H9 (cell line): ENCODE measurements around the gene KCNH4. TPM values are rescaled to one million over a fixed set of nuclear protein-coding genes. Genes with fewer than 3 reads are reported as not detected.

ENCODE experiments used
- DNase-seq: peaks from one replicate; pipeline ENCODE4 v3.0.0-alpha.2; 2017
- H2AFZ ChIP-seq: one replicate; pipeline ENCODE4 v1.6.1; 2013; ENCODE audit warnings: mild to moderate bottlenecking, low read length, control low read depth, moderate library complexity
- H2AK5ac ChIP-seq: 2 replicates; pipeline ENCODE4 v1.6.1; 2013; ENCODE audit warnings: low read length, control low read depth, mixed read lengths; ENCODE audit not compliant: insufficient read length
- H2BK120ac ChIP-seq: one replicate; pipeline ENCODE4 v1.6.1; 2013; ENCODE audit warnings: low read depth, mild to moderate bottlenecking, low read length, control low read depth, inconsistent platforms; ENCODE audit not compliant: poor library complexity, severe bottlenecking
- H2BK12ac ChIP-seq: 2 replicates; pipeline ENCODE4 v1.6.1; 2013; ENCODE audit warnings: low read length, control low read depth, mixed read lengths, low read depth; ENCODE audit not compliant: insufficient read length
- H2BK15ac ChIP-seq: 2 replicates; pipeline ENCODE4 v1.6.1; 2013; ENCODE audit warnings: low read depth, low read length, control low read depth
- H2BK20ac ChIP-seq: one replicate; pipeline ENCODE4 v1.6.1; 2013; ENCODE audit warnings: low read depth, mild to moderate bottlenecking, low read length, control low read depth, inconsistent platforms; ENCODE audit not compliant: poor library complexity, severe bottlenecking
- H2BK5ac ChIP-seq: 2 replicates; pipeline ENCODE4 v1.6.1; 2013; ENCODE audit warnings: low read length, control low read depth, mixed read lengths; ENCODE audit not compliant: insufficient read length
- H3K14ac ChIP-seq: 2 replicates; pipeline ENCODE4 v1.6.1; 2013; ENCODE audit warnings: low read length, control low read depth; ENCODE audit not compliant: insufficient read depth
- H3K18ac ChIP-seq: 2 replicates; pipeline ENCODE4 v1.6.1; 2013; ENCODE audit warnings: low read depth, mild to moderate bottlenecking, mixed read lengths, low read length, control low read depth; ENCODE audit not compliant: insufficient read length
- H3K23ac ChIP-seq: 2 replicates; pipeline ENCODE4 v1.6.1; 2013; ENCODE audit warnings: low read length, control low read depth, mixed read lengths, low read depth; ENCODE audit not compliant: insufficient read length
- H3K23me2 ChIP-seq: 2 replicates; pipeline ENCODE4 v1.6.1; 2013; ENCODE audit warnings: low read depth, mild to moderate bottlenecking, mixed read lengths, low read length, control low read depth; ENCODE audit not compliant: insufficient read length, poor library complexity, severe bottlenecking
- H3K27ac ChIP-seq: 2 replicates; pipeline ENCODE4 v1.5.1; 2013; ENCODE audit warnings: low read length, control low read depth, mixed read lengths, low read depth; ENCODE audit not compliant: insufficient read length
- H3K27me3 ChIP-seq: 2 replicates; pipeline ENCODE4 v1.6.1; 2013; ENCODE audit warnings: low read length, control low read depth, inconsistent platforms; ENCODE audit not compliant: insufficient read depth
- H3K4ac ChIP-seq: 2 replicates; pipeline ENCODE4 v1.6.1; 2013; ENCODE audit warnings: low read depth, mild to moderate bottlenecking, control low read depth, inconsistent platforms, low read length, moderate library complexity
- H3K4me1 ChIP-seq: 2 replicates; pipeline ENCODE4 v1.6.1; 2013; ENCODE audit warnings: low read length, control low read depth, inconsistent platforms; ENCODE audit not compliant: insufficient read depth
- H3K4me2 ChIP-seq: 2 replicates; pipeline ENCODE4 v1.6.1; 2013; ENCODE audit warnings: low read length, control low read depth, mixed read lengths; ENCODE audit not compliant: insufficient read length, insufficient read depth
- H3K56ac ChIP-seq: 2 replicates; pipeline ENCODE4 v1.6.1; 2013; ENCODE audit warnings: low read depth, mild to moderate bottlenecking, mixed read lengths, low read length, control low read depth; ENCODE audit not compliant: insufficient read length
- H3K79me1 ChIP-seq: 2 replicates; pipeline ENCODE4 v1.6.1; 2013; ENCODE audit warnings: low read depth, mild to moderate bottlenecking, moderate library complexity, low read length, control low read depth, inconsistent platforms; ENCODE audit not compliant: insufficient read depth, poor library complexity, severe bottlenecking
- H3K79me2 ChIP-seq: 2 replicates; pipeline ENCODE4 v1.6.1; 2013; ENCODE audit warnings: low read length, control low read depth, inconsistent platforms; ENCODE audit not compliant: insufficient read depth
- H3K9ac ChIP-seq: 2 replicates; pipeline ENCODE4 v1.6.1; 2013; ENCODE audit warnings: low read length, control low read depth, mixed read lengths; ENCODE audit not compliant: insufficient read length; ENCODE audit errors: extremely low read depth
- H3K9me3 ChIP-seq: one replicate; pipeline ENCODE4 v1.6.1; 2013; ENCODE audit warnings: low read depth, low read length, inconsistent platforms; ENCODE audit not compliant: control insufficient read depth
- H3T11ph ChIP-seq: one replicate; pipeline ENCODE4 v1.6.1; 2013; ENCODE audit warnings: mild to moderate bottlenecking, low read length, control low read depth, inconsistent platforms
- H4K20me1 ChIP-seq: one replicate; pipeline ENCODE4 v1.6.1; 2013; ENCODE audit not compliant: control insufficient read depth, insufficient read length, insufficient read depth
- H4K5ac ChIP-seq: 2 replicates; pipeline ENCODE4 v1.6.1; 2013; ENCODE audit warnings: low read depth, mild to moderate bottlenecking, mixed read lengths, low read length, control low read depth; ENCODE audit not compliant: insufficient read length
- H4K8ac ChIP-seq: replicated peaks from 2 replicates; pipeline ENCODE4 v1.6.1; 2013; ENCODE audit warnings: low read length, control low read depth, mixed read lengths, low read depth; ENCODE audit not compliant: insufficient read length
- H4K91ac ChIP-seq: 2 replicates; pipeline ENCODE4 v1.6.1; 2013; ENCODE audit warnings: low read depth, mild to moderate bottlenecking, moderate library complexity, mixed read lengths, low read length, control low read depth; ENCODE audit not compliant: insufficient read length
- H3K27ac Mint-ChIP-seq, 3 experiments: 2 replicates in 2 of 3; 3 replicates in 1 of 3; pipeline ENCODE4 v1.8.0; 2020 to 2021; ENCODE audit warnings: mixed read lengths in 3 of 3, mild to moderate bottlenecking in 1 of 3, moderate library complexity in 1 of 3
- H3K27me3 Mint-ChIP-seq: 2 replicates; pipeline ENCODE4 v1.8.0; 2021; ENCODE audit warnings: low read depth, mild to moderate bottlenecking, moderate library complexity, mixed read lengths
- H3K36me3 Mint-ChIP-seq, 3 experiments: 2 replicates in 2 of 3; 3 replicates in 1 of 3; pipeline ENCODE4 v1.8.0; 2020 to 2021; ENCODE audit warnings: low read depth in 3 of 3, mixed read lengths in 3 of 3; ENCODE audit not compliant: insufficient read depth in 1 of 3
- H3K4me1 Mint-ChIP-seq, 2 experiments: 2 replicates each; pipeline ENCODE4 v1.8.0; 2020; ENCODE audit warnings: mixed read lengths in 2 of 2
- H3K4me3 Mint-ChIP-seq, 2 experiments: 2 replicates in 1 of 2; 3 replicates in 1 of 2; pipeline ENCODE4 v1.8.0; 2020 to 2021; ENCODE audit warnings: mild to moderate bottlenecking in 2 of 2, mixed read lengths in 2 of 2, moderate library complexity in 1 of 2
- H3K9me3 Mint-ChIP-seq, 2 experiments: 2 replicates in 1 of 2; 3 replicates in 1 of 2; pipeline ENCODE4 v1.8.0; 2020; ENCODE audit warnings: mild to moderate bottlenecking in 2 of 2, mixed read lengths in 2 of 2, moderate library complexity in 1 of 2
- whole genome bisulfite sequencing: extraction: QIAGEN DNeasy Blood & Tissue Kit; methylation state at CpG from one replicate; pipeline ENCODE4 v1.1.7; 2013; ENCODE audit warnings: missing lambda C conversion rate, low lambda C conversion rate, mixed read lengths; ENCODE audit not compliant: insufficient read length; ENCODE audit errors: extremely low coverage; 5-methylcytosine and 5-hydroxymethylcytosine counted together
- total RNA-seq: library from RNA; stranded (reverse); gene quantifications from 2 replicates; pipeline ENCODE4 v1.2.1, GENCODE V29; 2021
- TF ChIP-seq, protein P1 (sequence below): fragments of 200-600 bp; sonication (generic); conservative IDR thresholded peaks from 3 replicates; pipeline ENCODE4 v1.8.0; 2021; ENCODE audit warnings: antibody characterized with exemption, mild to moderate bottlenecking

The KCNH4 gene
- total RNA-seq, 1 experiment from 2014 or later = not detected

DNA sequence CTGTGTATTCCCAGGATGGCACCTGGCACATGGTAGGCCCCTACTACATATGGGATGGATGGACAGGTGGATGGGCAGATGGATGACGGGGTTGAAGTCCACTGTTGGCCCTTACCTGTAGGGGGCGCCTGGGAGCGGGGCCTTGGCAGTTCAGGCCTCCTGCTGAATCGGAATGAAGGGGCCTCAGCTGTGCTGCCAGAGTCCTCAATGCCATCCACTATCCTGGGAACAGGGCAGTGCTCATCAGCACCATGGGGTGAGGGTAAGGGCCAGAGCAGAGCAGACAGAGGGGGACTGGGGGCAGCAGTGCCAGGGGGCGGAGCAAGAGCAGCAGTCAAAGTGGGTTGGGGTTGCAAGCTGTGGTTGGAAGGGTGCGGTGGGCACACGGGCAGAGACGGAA is 17.8 kb downstream of the KCNH4 start:
- no peaks in the 10 kb centered on the region for H3K79me2 ChIP-seq
- H3K14ac ChIP-seq = no peak overlapping the region
- no peak overlapping the region for H2BK20ac ChIP-seq
- no peaks in the 10 kb centered on the region for H3K9me3 ChIP-seq
- Mint-ChIP-seq H3K9me3 (no peaks in the 10 kb centered on the region), H3K36me3 (no peaks in the 10 kb centered on the region), H3K27me3 (peaks cover 2% of the 10 kb centered on the region; the same call in 1 of the 2 replicates), H3K27ac (peak overlapping the region in 1 of 3 experiments; percentile 44; a peak in 2 of 7 replicates), H3K4me1 (peaks cover 2 to 4% of the 10 kb centered on the region in 2 experiments; a peak in 3 of 4 replicates), H3K4me3 (no peak overlapping the region)
- no peak overlapping the region for H3K27ac ChIP-seq
- H3T11ph ChIP-seq = no peak overlapping the region
- H3K9ac ChIP-seq = no peak overlapping the region
- H4K91ac ChIP-seq = no peak overlapping the region
- no peaks in the 10 kb centered on the region for H3K79me1 ChIP-seq
- H2AFZ ChIP-seq = no peak overlapping the region
- H3K27me3 ChIP-seq = no peaks in the 10 kb centered on the region
- no peak overlapping the region for H4K8ac ChIP-seq
- DNase-seq = peak; percentile 89
- no peak overlapping the region for H2BK5ac ChIP-seq
- no peak overlapping the region for H2BK15ac ChIP-seq
- H2AK5ac ChIP-seq = no peak overlapping the region
- TF ChIP-seq, protein P1, sequence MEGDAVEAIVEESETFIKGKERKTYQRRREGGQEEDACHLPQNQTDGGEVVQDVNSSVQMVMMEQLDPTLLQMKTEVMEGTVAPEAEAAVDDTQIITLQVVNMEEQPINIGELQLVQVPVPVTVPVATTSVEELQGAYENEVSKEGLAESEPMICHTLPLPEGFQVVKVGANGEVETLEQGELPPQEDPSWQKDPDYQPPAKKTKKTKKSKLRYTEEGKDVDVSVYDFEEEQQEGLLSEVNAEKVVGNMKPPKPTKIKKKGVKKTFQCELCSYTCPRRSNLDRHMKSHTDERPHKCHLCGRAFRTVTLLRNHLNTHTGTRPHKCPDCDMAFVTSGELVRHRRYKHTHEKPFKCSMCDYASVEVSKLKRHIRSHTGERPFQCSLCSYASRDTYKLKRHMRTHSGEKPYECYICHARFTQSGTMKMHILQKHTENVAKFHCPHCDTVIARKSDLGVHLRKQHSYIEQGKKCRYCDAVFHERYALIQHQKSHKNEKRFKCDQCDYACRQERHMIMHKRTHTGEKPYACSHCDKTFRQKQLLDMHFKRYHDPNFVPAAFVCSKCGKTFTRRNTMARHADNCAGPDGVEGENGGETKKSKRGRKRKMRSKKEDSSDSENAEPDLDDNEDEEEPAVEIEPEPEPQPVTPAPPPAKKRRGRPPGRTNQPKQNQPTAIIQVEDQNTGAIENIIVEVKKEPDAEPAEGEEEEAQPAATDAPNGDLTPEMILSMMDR = peak; percentile 90
- H3K23ac ChIP-seq = no peak overlapping the region
- H4K5ac ChIP-seq = no peak overlapping the region
- H3K23me2 ChIP-seq = no peaks in the 10 kb centered on the region
- H3K4me2 ChIP-seq = no peak overlapping the region
- no peak overlapping the region for H2BK12ac ChIP-seq
- no CpG with 5 or more reads among the region's 8 CpGs for WGBS
- no peak overlapping the region for H2BK120ac ChIP-seq
- no peaks in the 10 kb centered on the region for H4K20me1 ChIP-seq
- no peak overlapping the region for H3K4ac ChIP-seq
- H3K4me1 ChIP-seq = no peaks in the 10 kb centered on the region
- no peak overlapping the region for H3K56ac ChIP-seq
- no peak overlapping the region for H3K18ac ChIP-seq
